HepG2 (cell line): ENCODE measurements around the gene CNKSR3. TPM values are rescaled to one million over a fixed set of nuclear protein-coding genes. Genes with fewer than 3 reads are reported as not detected.

Experiments used
- AGO2 ChIP-seq: fragments of 200-400 bp; formaldehyde crosslinking; optimal IDR thresholded peaks from 2 replicates; pipeline ENCODE3; 2017; ENCODE audit warnings: mild to moderate bottlenecking, low read depth, low read length, moderate library complexity
- CENPX ChIP-seq: sonication (generic); formaldehyde crosslinking; IDR thresholded peaks from 2 replicates; pipeline ENCODE4 v1.9.0; 2021; ENCODE audit warnings: mild to moderate bottlenecking, missing genetic modification reagents, moderate library complexity
- KAT2B ChIP-seq: fragments of 150-350 bp; IDR thresholded peaks from 2 replicates; pipeline ENCODE4 v1.6.1; 2014; ENCODE audit warnings: low read depth, low read length, borderline replicate concordance
- KDM3A ChIP-seq: IDR thresholded peaks from 2 replicates; pipeline ENCODE4 v1.6.1; 2018; ENCODE audit warnings: low read depth, missing compliant biosample characterization
- NR2F6 ChIP-seq, 2 experiments: IDR thresholded peaks; 2 replicates each; pipeline ENCODE4 v1.6.1; 2016; ENCODE audit warnings: antibody characterized with exemption in 1 of 2, mild to moderate bottlenecking in 1 of 2
- RAD51 ChIP-seq: fragments of 450-650 bp; IDR thresholded peaks from 2 replicates; pipeline ENCODE4 v1.6.1; 2016; ENCODE audit warnings: borderline replicate concordance
- ZHX2 ChIP-seq, 2 experiments: sonication (generic) in 1 of 2; formaldehyde crosslinking in 1 of 2; IDR thresholded peaks; 2 replicates each; pipeline versions ENCODE4 v1.6.1 to v1.9.0; 2014 to 2022; ENCODE audit warnings: antibody characterized with exemption in 1 of 2, borderline replicate concordance in 1 of 2, inconsistent platforms in 1 of 2, low read depth in 1 of 2, missing genetic modification reagents in 1 of 2
- ZMYM2 ChIP-seq: sonication (generic); formaldehyde crosslinking; IDR thresholded peaks from 2 replicates; pipeline ENCODE4 v1.8.0; 2022; ENCODE audit warnings: mild to moderate bottlenecking, missing genetic modification reagents
- ZNF34 ChIP-seq: sonication (generic); formaldehyde crosslinking; IDR thresholded peaks from 2 replicates; pipeline ENCODE4 v1.4.0; 2020; ENCODE audit warnings: mild to moderate bottlenecking, missing genetic modification reagents, borderline replicate concordance
- ZNF496 ChIP-seq: sonication (generic); formaldehyde crosslinking; IDR thresholded peaks from 2 replicates; pipeline ENCODE4 v1.8.1; 2023; ENCODE audit warnings: mild to moderate bottlenecking, moderate library complexity, missing genetic modification reagents; ENCODE audit not compliant: insufficient replicate concordance
- ZNF569 ChIP-seq: sonication (generic); formaldehyde crosslinking; IDR thresholded peaks from 2 replicates; pipeline ENCODE4 v1.5.0; 2020; ENCODE audit warnings: mild to moderate bottlenecking, missing genetic modification reagents, moderate library complexity, borderline replicate concordance
- ZNF572 ChIP-seq: sonication (generic); formaldehyde crosslinking; IDR thresholded peaks from 2 replicates; pipeline ENCODE4 v1.5.1; 2020; ENCODE audit warnings: mild to moderate bottlenecking, missing genetic modification reagents
- ZNF777 ChIP-seq: sonication (generic); formaldehyde crosslinking; IDR thresholded peaks from 2 replicates; pipeline ENCODE4 v1.4.0; 2020; ENCODE audit warnings: missing genetic modification reagents
- ZNF83 ChIP-seq: sonication (generic); formaldehyde crosslinking; IDR thresholded peaks from 2 replicates; pipeline ENCODE4 v1.4.0; 2020; ENCODE audit warnings: missing genetic modification reagents, mild to moderate bottlenecking, borderline replicate concordance
- polyA plus RNA-seq, 8 experiments: library from polyadenylated mRNA; depleted of rRNA in 3 of 8; stranded (reverse) in 7 of 8; unstranded in 1 of 8; fragments of >200 nt; fragmentation: Illumina TruSeq in 4 of 8; extraction: Trizol in 4 of 8; gene quantifications; 2 replicates each; pipeline versions ENCODE4 v1.2.1 to v1.2.3, GENCODE V29; 2011 to 2016; ENCODE audit warnings: low read depth in 4 of 8, missing spikeins in 1 of 8, mixed read lengths in 1 of 8; ENCODE audit not compliant: insufficient read depth in 1 of 8
- total RNA-seq, 5 experiments: library from RNA; depleted of rRNA; stranded (reverse); fragments of >200 nt; fragmentation: Illumina TruSeq; extraction: Trizol; gene quantifications; 2 replicates each; pipeline ENCODE4 v1.2.3, GENCODE V29; 2016; ENCODE audit warnings: low read depth in 1 of 5
- TF ChIP-seq, protein P1 (sequence below), 2 experiments: fragments of 450-650 bp in 1 of 2; sonication (generic) in 1 of 2; formaldehyde crosslinking; IDR thresholded peaks; 2 replicates each; pipeline versions ENCODE4 v1.5.0 to v1.8.0; 2020 to 2022; ENCODE audit warnings: mild to moderate bottlenecking in 1 of 2, missing genetic modification reagents in 1 of 2
- TF ChIP-seq, protein P2 (sequence below): sonication (generic); formaldehyde crosslinking; IDR thresholded peaks from 2 replicates; pipeline ENCODE4 v1.4.0; 2020; ENCODE audit warnings: mild to moderate bottlenecking, missing genetic modification reagents, borderline replicate concordance

The CNKSR3 gene
- total and polyA plus RNA-seq, 2 of the 13 experiments (the other 11 are each of a cell fraction or from before 2014, with no cell fraction given), result 9.2 to 38.6 TPM

GRCh38 chr6:154508573-154509375 lies 1.7 kb downstream of the CNKSR3 start (continued):
- TF ChIP-seq ZNF777 (no peak), ZNF496 (CRISPR knock-in tag) (no peak), KAT2B (no peak), RAD51 (no peak), ZMYM2 (CRISPR knock-in tag) (no peak), AGO2 (no peak), ZNF83 (CRISPR knock-in tag) (no peak), KDM3A (CRISPR knock-in tag) (no peak), ZNF569 (CRISPR knock-in tag) (no peak), ZHX2 (IDR thresholded peaks at IDR 0.05; ENCODE audit: low read depth) (no peak; the same call in 1 of the 2 replicates), ZHX2 (CRISPR knock-in tag; IDR thresholded peaks at IDR 0.05; ENCODE audit: borderline replicate concordance) (no peak), ZNF34 (CRISPR knock-in tag) (no peak), ZNF572 (CRISPR knock-in tag) (no peak), CENPX (CRISPR knock-in tag) (no peak), NR2F6 (IDR thresholded peaks at IDR 0.05) (no peak), NR2F6 (CRISPR knock-in tag; IDR thresholded peaks at IDR 0.05) (no peak; the same call in 1 of the 2 replicates)
- TF ChIP-seq, protein P1, sequence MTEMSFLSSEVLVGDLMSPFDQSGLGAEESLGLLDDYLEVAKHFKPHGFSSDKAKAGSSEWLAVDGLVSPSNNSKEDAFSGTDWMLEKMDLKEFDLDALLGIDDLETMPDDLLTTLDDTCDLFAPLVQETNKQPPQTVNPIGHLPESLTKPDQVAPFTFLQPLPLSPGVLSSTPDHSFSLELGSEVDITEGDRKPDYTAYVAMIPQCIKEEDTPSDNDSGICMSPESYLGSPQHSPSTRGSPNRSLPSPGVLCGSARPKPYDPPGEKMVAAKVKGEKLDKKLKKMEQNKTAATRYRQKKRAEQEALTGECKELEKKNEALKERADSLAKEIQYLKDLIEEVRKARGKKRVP (CRISPR knock-in tag; IDR thresholded peaks at IDR 0.05), result 0 out of 4 replicates have a peak, but pooled peaks of 1 of the 2 experiments have one; percentile 16
- TF ChIP-seq, protein P2, sequence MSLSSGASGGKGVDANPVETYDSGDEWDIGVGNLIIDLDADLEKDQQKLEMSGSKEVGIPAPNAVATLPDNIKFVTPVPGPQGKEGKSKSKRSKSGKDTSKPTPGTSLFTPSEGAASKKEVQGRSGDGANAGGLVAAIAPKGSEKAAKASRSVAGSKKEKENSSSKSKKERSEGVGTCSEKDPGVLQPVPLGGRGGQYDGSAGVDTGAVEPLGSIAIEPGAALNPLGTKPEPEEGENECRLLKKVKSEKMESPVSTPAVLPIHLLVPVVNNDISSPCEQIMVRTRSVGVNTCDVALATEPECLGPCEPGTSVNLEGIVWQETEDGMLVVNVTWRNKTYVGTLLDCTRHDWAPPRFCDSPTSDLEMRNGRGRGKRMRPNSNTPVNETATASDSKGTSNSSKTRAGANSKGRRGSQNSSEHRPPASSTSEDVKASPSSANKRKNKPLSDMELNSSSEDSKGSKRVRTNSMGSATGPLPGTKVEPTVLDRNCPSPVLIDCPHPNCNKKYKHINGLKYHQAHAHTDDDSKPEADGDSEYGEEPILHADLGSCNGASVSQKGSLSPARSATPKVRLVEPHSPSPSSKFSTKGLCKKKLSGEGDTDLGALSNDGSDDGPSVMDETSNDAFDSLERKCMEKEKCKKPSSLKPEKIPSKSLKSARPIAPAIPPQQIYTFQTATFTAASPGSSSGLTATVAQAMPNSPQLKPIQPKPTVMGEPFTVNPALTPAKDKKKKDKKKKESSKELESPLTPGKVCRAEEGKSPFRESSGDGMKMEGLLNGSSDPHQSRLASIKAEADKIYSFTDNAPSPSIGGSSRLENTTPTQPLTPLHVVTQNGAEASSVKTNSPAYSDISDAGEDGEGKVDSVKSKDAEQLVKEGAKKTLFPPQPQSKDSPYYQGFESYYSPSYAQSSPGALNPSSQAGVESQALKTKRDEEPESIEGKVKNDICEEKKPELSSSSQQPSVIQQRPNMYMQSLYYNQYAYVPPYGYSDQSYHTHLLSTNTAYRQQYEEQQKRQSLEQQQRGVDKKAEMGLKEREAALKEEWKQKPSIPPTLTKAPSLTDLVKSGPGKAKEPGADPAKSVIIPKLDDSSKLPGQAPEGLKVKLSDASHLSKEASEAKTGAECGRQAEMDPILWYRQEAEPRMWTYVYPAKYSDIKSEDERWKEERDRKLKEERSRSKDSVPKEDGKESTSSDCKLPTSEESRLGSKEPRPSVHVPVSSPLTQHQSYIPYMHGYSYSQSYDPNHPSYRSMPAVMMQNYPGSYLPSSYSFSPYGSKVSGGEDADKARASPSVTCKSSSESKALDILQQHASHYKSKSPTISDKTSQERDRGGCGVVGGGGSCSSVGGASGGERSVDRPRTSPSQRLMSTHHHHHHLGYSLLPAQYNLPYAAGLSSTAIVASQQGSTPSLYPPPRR (CRISPR knock-in tag), result 0 out of 2 replicates have a peak, but pooled peaks have one; percentile 23
